ENCODE data around the gene MICAL2.

Gene MICAL2

GRCh38 chr11:12099132-12099873, 11.1 kb upstream of the MICAL2 start:
- no peak for DNase-seq (ENCODE audit: low read depth, low spot score)

- DNase-seq (ENCODE audit: low read depth, low spot score), result no peak
Measured at GRCh38 chr11:12100429-12100828, 10.0 kb upstream of the MICAL2 start.

GRCh38 chr11:12100841-12101242, 9.5 kb upstream of the MICAL2 start:
- DNase-seq (ENCODE audit: low read depth, low spot score), result no peak

- no peak for DNase-seq (ENCODE audit: low read depth, low spot score)
Measured at GRCh38 chr11:12101318-12101717, 9.1 kb upstream of the MICAL2 start.

- no peak for DNase-seq (ENCODE audit: low read depth, low spot score)
Measured at GRCh38 chr11:12102588-12103410, 7.6 kb upstream of the MICAL2 start.

- DNase-seq (ENCODE audit: low read depth, low spot score), result peak; percentile 68
Measured at GRCh38 chr11:12103411-12104225, 6.8 kb upstream of the MICAL2 start.

- no peak for DNase-seq (ENCODE audit: low read depth, low spot score)
Measured at GRCh38 chr11:12105471-12105870, 4.9 kb upstream of the MICAL2 start.

GRCh38 chr11:12106101-12106500, 4.3 kb upstream of the MICAL2 start:
- DNase-seq (ENCODE audit: low read depth, low spot score), result no peak

- no peak for DNase-seq (ENCODE audit: low read depth, low spot score)
Measured at GRCh38 chr11:12106501-12106900, 3.9 kb upstream of the MICAL2 start.

- no peak for DNase-seq (ENCODE audit: low read depth, low spot score)
Measured at GRCh38 chr11:12108875-12109453, 1.4 kb upstream of the MICAL2 start.

- no peak for DNase-seq (ENCODE audit: low read depth, low spot score)
Measured at GRCh38 chr11:12109591-12110196, 696 bp upstream of the MICAL2 start.

- DNase-seq (ENCODE audit: low read depth, low spot score), result peak; percentile 43
Measured at GRCh38 chr11:12110714-12111548, 541 bp downstream of the MICAL2 start.

GRCh38 chr11:12111549-12112520, 1.4 kb downstream of the MICAL2 start:
- DNase-seq (ENCODE audit: low read depth, low spot score), result no peak

GRCh38 chr11:12112750-12113149, 2.4 kb downstream of the MICAL2 start:
- DNase-seq (ENCODE audit: low read depth, low spot score), result no peak

- no peak for DNase-seq (ENCODE audit: low read depth, low spot score)
Measured at GRCh38 chr11:12113294-12113693, 2.9 kb downstream of the MICAL2 start.

- no peak for DNase-seq (ENCODE audit: low read depth, low spot score)
Measured at GRCh38 chr11:12114193-12115033, 4.0 kb downstream of the MICAL2 start.

GRCh38 chr11:12116425-12117032, 6.1 kb downstream of the MICAL2 start:
- DNase-seq (ENCODE audit: low read depth, low spot score), result no peak

- no peak for DNase-seq (ENCODE audit: low read depth, low spot score)
Measured at GRCh38 chr11:12117200-12117599, 6.8 kb downstream of the MICAL2 start.

Measured in ELF-1 (cell line).